H1 (cell line): ENCODE results near the gene STARD8. TPM values are rescaled to one million over a fixed set of nuclear protein-coding genes. Genes with fewer than 3 reads are reported as not detected.

Experiments used
- CTBP2 ChIP-seq: IDR thresholded peaks from 2 replicates; pipeline ENCODE4 v1.7.0; 2011; ENCODE audit warnings: borderline replicate concordance, mild to moderate bottlenecking, moderate library complexity, mixed read lengths, low read length; ENCODE audit not compliant: insufficient read depth, insufficient read length
- polyA plus RNA-seq, 7 experiments: library from polyadenylated mRNA; depleted of rRNA in 3 of 7; stranded (reverse) in 5 of 7; unstranded in 2 of 7; fragments of >200 nt in 5 of 7; fragments of 200-250 nt in 2 of 7; gene quantifications; 1 replicate in 5 of 7; 2 replicates in 1 of 7; 4 replicates in 1 of 7; pipeline versions ENCODE4 v1.2.1 to v1.2.3, GENCODE V29; 2011 to 2013; ENCODE audit warnings: missing spikeins in 2 of 7, mixed read lengths in 2 of 7
- total RNA-seq: library from RNA; stranded (reverse); fragmentation: NEBNext Ultra II Directional; extraction: Animal tissue kit (Norgen Biotek cat#: 25700); gene quantifications from 2 replicates; pipeline ENCODE4 v1.2.1, GENCODE V29; 2021

The STARD8 gene
- total and polyA plus RNA-seq, 2 of the 8 experiments (the other 6 are each of a cell fraction or from before 2014, with no cell fraction given), result 1.8 to 3.8 TPM

DNA sequence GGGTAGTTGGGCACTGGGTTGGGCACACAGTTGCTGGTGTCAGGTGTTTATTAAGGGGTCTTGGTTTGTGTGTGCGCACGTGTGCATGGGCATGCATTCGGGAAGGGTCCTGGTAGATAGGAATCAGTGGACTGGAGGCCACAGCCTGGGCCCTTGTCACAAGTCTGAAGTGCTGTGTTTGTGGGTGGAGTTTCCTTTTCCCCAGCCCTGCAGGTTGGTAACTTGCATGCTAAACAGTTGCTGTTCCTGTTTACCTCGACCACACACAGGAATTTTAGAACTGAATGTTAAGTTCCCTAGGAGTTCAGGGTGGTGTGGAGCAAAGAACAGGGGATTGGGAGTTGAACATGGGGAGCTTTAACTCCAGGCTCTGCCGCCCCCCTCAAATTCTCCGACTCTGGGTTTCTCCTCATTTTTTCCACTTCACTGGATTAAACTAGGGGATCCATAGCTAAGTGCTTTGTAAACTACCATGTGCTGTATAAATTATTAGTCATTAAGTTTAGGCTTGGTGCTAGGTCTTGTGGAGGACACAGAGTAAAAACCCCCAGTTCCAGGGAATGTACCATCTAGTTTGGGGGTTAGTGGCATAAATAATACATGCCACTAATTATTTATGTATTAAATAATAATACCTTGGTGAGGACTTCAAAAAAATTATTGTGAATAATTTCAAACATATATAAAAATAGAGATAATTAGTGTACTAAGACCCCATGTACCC, 49.0 kb downstream of the STARD8 start (continued):
- no peak for TF ChIP-seq CTBP2
- TF ChIP-seq, all 59 proteins: peak for 0
